ENCODE measurements around the gene CPED1.

Gene CPED1

DNA sequence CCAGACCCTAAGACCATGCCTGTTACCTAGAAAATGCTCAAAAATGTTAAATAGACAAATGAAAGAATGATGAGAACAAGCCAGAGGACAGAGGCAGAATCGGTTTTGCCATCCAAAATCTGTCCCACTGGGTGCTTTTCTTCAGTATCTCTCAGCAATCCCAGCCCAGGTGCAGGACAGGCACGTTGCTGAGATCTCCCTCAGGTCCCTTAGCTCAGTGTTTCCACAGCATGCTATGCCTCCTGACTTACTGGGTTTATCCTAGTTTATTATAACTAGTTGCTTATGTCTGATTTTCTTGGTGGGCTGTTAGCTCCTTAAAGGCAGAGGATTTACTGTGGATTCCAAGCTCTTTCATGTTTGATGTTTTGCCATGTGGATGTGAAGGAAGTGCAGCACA, 20.3 kb downstream of the CPED1 start:
- H3K79me2 ChIP-seq (ENCODE audit: low read length): no peaks in the 10 kb centered on the region
- no peaks in the 10 kb centered on the region for H3K36me3 ChIP-seq (replicated peaks; ENCODE audit: insufficient read depth, low read length)
- no peaks in the 10 kb centered on the region for H3K9me3 ChIP-seq (replicated peaks; ENCODE audit: insufficient read depth, low read length)
- H3K27ac ChIP-seq (ENCODE audit: low read length): no peak overlapping the region
- H3K4me1 ChIP-seq (ENCODE audit: low read length): no peaks in the 10 kb centered on the region
- H3K4me3 ChIP-seq (ENCODE audit: low read length): no peak overlapping the region
- no peaks in the 10 kb centered on the region for H4K20me1 ChIP-seq (ENCODE audit: insufficient read depth, low read length)
- H3K9me2 ChIP-seq (replicated peaks; ENCODE audit: insufficient read depth, low read length): no peaks in the 10 kb centered on the region
- H2AFZ ChIP-seq (ENCODE audit: low read length): no peak overlapping the region
- TF ChIP-seq EZH2 (optimal IDR thresholded peaks at IDR 0.05; ENCODE audit: low read depth, low read length) (no peak), EZH2phosphoT487 (IDR thresholded peaks at IDR 0.05; ENCODE audit: low read length) (no peak)
- TF ChIP-seq, protein P1, sequence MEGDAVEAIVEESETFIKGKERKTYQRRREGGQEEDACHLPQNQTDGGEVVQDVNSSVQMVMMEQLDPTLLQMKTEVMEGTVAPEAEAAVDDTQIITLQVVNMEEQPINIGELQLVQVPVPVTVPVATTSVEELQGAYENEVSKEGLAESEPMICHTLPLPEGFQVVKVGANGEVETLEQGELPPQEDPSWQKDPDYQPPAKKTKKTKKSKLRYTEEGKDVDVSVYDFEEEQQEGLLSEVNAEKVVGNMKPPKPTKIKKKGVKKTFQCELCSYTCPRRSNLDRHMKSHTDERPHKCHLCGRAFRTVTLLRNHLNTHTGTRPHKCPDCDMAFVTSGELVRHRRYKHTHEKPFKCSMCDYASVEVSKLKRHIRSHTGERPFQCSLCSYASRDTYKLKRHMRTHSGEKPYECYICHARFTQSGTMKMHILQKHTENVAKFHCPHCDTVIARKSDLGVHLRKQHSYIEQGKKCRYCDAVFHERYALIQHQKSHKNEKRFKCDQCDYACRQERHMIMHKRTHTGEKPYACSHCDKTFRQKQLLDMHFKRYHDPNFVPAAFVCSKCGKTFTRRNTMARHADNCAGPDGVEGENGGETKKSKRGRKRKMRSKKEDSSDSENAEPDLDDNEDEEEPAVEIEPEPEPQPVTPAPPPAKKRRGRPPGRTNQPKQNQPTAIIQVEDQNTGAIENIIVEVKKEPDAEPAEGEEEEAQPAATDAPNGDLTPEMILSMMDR (IDR thresholded peaks at IDR 0.05; ENCODE audit: low read length): no peak
- no peak for DNase-seq
- no peak overlapping the region for H3K9ac ChIP-seq (ENCODE audit: low read length)
- H3K4me2 ChIP-seq (ENCODE audit: low read depth, low read length): no peak overlapping the region
- no peaks in the 10 kb centered on the region for H3F3A ChIP-seq (ENCODE audit: insufficient read depth, low read length)
- no peaks in the 10 kb centered on the region for H3K27me3 ChIP-seq (replicated peaks; ENCODE audit: insufficient read depth, low read length)

GRCh38 chr7:121011401-121011800, 22.9 kb downstream of the CPED1 start:
- H3K4me1 ChIP-seq (ENCODE audit: low read length): no peaks in the 10 kb centered on the region
- no peaks in the 10 kb centered on the region for H3F3A ChIP-seq (ENCODE audit: insufficient read depth, low read length)
- no peaks in the 10 kb centered on the region for H3K27me3 ChIP-seq (replicated peaks; ENCODE audit: insufficient read depth, low read length)
- no peak overlapping the region for H3K9ac ChIP-seq (ENCODE audit: low read length)
- H2AFZ ChIP-seq (ENCODE audit: low read length): no peak overlapping the region
- no peak overlapping the region for H3K4me3 ChIP-seq (ENCODE audit: low read length)
- H3K9me3 ChIP-seq (replicated peaks; ENCODE audit: insufficient read depth, low read length): no peaks in the 10 kb centered on the region
- no peaks in the 10 kb centered on the region for H3K79me2 ChIP-seq (ENCODE audit: low read length)
- no peak for DNase-seq
- H3K36me3 ChIP-seq (replicated peaks; ENCODE audit: insufficient read depth, low read length): no peaks in the 10 kb centered on the region
- H3K27ac ChIP-seq (ENCODE audit: low read length): no peak overlapping the region
- H3K9me2 ChIP-seq (replicated peaks; ENCODE audit: insufficient read depth, low read length): no peaks in the 10 kb centered on the region
- no peaks in the 10 kb centered on the region for H4K20me1 ChIP-seq (ENCODE audit: insufficient read depth, low read length)
- TF ChIP-seq EZH2 (optimal IDR thresholded peaks at IDR 0.05; ENCODE audit: low read depth, low read length): no peak
- TF ChIP-seq, protein P1 (IDR thresholded peaks at IDR 0.05; ENCODE audit: low read length): no peak
- TF ChIP-seq EZH2phosphoT487 (IDR thresholded peaks at IDR 0.05; ENCODE audit: low read length): no peak
- no peak overlapping the region for H3K4me2 ChIP-seq (ENCODE audit: low read depth, low read length)

- Histone ChIP-seq H3K9me3 (replicated peaks; ENCODE audit: insufficient read depth, low read length) (no peaks in the 10 kb centered on the region), H3K79me2 (ENCODE audit: low read length) (no peaks in the 10 kb centered on the region), H3K9ac (ENCODE audit: low read length) (no peak overlapping the region), H3K4me3 (ENCODE audit: low read length) (no peak overlapping the region), H3K4me2 (ENCODE audit: low read depth, low read length) (no peak overlapping the region), H3K27me3 (replicated peaks; ENCODE audit: insufficient read depth, low read length) (no peaks in the 10 kb centered on the region), H3F3A (ENCODE audit: insufficient read depth, low read length) (no peaks in the 10 kb centered on the region), H4K20me1 (ENCODE audit: insufficient read depth, low read length) (no peaks in the 10 kb centered on the region), H3K36me3 (replicated peaks; ENCODE audit: insufficient read depth, low read length) (no peaks in the 10 kb centered on the region), H2AFZ (ENCODE audit: low read length) (no peak overlapping the region), H3K4me1 (ENCODE audit: low read length) (no peaks in the 10 kb centered on the region), H3K9me2 (replicated peaks; ENCODE audit: insufficient read depth, low read length) (no peaks in the 10 kb centered on the region), H3K27ac (ENCODE audit: low read length) (no peak overlapping the region)
- DNase-seq: no peak
- TF ChIP-seq, protein P1 (IDR thresholded peaks at IDR 0.05; ENCODE audit: low read length): no peak
- TF ChIP-seq EZH2 (optimal IDR thresholded peaks at IDR 0.05; ENCODE audit: low read depth, low read length): no peak
- TF ChIP-seq EZH2phosphoT487 (IDR thresholded peaks at IDR 0.05; ENCODE audit: low read length): no peak
These were observed 23.8 kb downstream of the CPED1 start for GRCh38 chr7:121012170-121012874.
